Mesendoderm (in vitro differentiated cells): ENCODE measurements around the gene PPFIA2.

Source experiments
- DNase-seq: peaks from one replicate; pipeline ENCODE4 v3.0.0; 2013
- H2AK5ac ChIP-seq: 2 replicates; pipeline ENCODE4 v1.6.1; 2013; ENCODE audit warnings: low read length, inconsistent platforms
- H2BK120ac ChIP-seq: 2 replicates; pipeline ENCODE4 v1.6.1; 2013; ENCODE audit warnings: low read depth, mild to moderate bottlenecking, low read length, moderate library complexity, mixed read lengths
- H2BK15ac ChIP-seq: replicated peaks from 2 replicates; pipeline ENCODE4 v1.6.1; 2013; ENCODE audit warnings: low read depth, mild to moderate bottlenecking, moderate library complexity
- H2BK5ac ChIP-seq: 2 replicates; pipeline ENCODE4 v1.6.1; 2013; ENCODE audit warnings: low read length, inconsistent platforms
- H3K18ac ChIP-seq: 2 replicates; pipeline ENCODE4 v1.6.1; 2013; ENCODE audit warnings: mild to moderate bottlenecking, low read length, mixed read lengths
- H3K23ac ChIP-seq: one replicate; pipeline ENCODE4 v1.6.1; 2013; ENCODE audit warnings: low read length
- H3K27ac ChIP-seq: 2 replicates; pipeline ENCODE4 v1.5.1; 2013; ENCODE audit warnings: low read depth, mild to moderate bottlenecking, inconsistent platforms, low read length, moderate library complexity
- H3K27me3 ChIP-seq: 2 replicates; pipeline ENCODE4 v1.6.1; 2013; ENCODE audit warnings: low read length, control low read depth, mild to moderate bottlenecking, inconsistent platforms; ENCODE audit not compliant: insufficient read depth, poor library complexity
- H3K36me3 ChIP-seq: 2 replicates; pipeline ENCODE4 v1.6.1; 2013; ENCODE audit warnings: low read length, inconsistent platforms; ENCODE audit not compliant: control insufficient read depth, insufficient read depth
- H3K4ac ChIP-seq: one replicate; pipeline ENCODE4 v1.6.1; 2013; ENCODE audit warnings: low read depth, mild to moderate bottlenecking, low read length, moderate library complexity
- H3K4me1 ChIP-seq: 2 replicates; pipeline ENCODE4 v1.6.1; 2013; ENCODE audit warnings: low read depth, low read length, inconsistent platforms; ENCODE audit not compliant: control insufficient read depth
- H3K4me2 ChIP-seq: 2 replicates; pipeline ENCODE4 v1.6.1; 2013; ENCODE audit warnings: low read length
- H3K4me3 ChIP-seq: 2 replicates; pipeline ENCODE4 v1.5.1; 2013; ENCODE audit warnings: mild to moderate bottlenecking, low read length
- H3K56ac ChIP-seq: one replicate; pipeline ENCODE4 v1.6.1; 2013; ENCODE audit warnings: low read length
- H3K79me1 ChIP-seq: 2 replicates; pipeline ENCODE4 v1.6.1; 2013; ENCODE audit warnings: low read length, inconsistent platforms
- H3K79me2 ChIP-seq: 2 replicates; pipeline ENCODE4 v1.6.1; 2013; ENCODE audit warnings: mild to moderate bottlenecking, low read length; ENCODE audit not compliant: control insufficient read depth, insufficient read depth
- H3K9ac ChIP-seq: 2 replicates; pipeline ENCODE4 v1.6.1; 2013; ENCODE audit warnings: low read length, inconsistent platforms
- H4K5ac ChIP-seq: one replicate; pipeline ENCODE4 v1.6.1; 2013; ENCODE audit warnings: low read length
- H4K8ac ChIP-seq: one replicate; pipeline ENCODE4 v1.6.1; 2013; ENCODE audit warnings: low read depth, mild to moderate bottlenecking, control low read depth, low read length, moderate library complexity
- WGBS: extraction: QIAGEN DNeasy Blood & Tissue Kit; methylation state at CpG from one replicate; pipeline ENCODE4 v1.1.7; 2013; ENCODE audit warnings: low lambda C conversion rate, missing lambda C conversion rate; ENCODE audit not compliant: insufficient coverage; ENCODE audit errors: extremely low coverage; 5-methylcytosine and 5-hydroxymethylcytosine counted together

The PPFIA2 gene

DNA sequence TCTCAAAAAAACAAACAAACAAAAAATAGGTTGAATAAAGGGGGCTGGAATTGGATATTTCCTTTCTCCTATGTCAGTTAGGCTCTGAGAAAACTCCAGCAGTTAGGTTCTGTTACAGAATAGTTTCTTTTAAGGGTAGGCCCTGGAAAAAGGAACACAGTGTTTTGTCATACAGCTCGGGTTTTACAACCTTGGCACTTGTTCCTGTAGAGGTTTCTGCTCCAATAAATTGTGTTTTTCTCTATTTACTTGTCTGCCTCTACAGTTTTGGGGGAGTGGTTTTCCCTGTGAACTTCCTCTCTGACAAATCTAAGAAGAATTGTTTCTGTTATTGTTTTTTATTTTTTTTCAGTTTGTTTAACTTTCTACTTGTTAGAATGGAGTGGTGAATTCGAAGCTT lies 513.7 kb downstream of the PPFIA2 start:
- Histone ChIP-seq H3K27ac (no peak overlapping the region), H4K5ac (no peak overlapping the region), H3K56ac (no peak overlapping the region), H3K27me3 (no peaks in the 10 kb centered on the region), H3K18ac (no peak overlapping the region), H2BK5ac (no peak overlapping the region), H3K9ac (no peak overlapping the region), H3K23ac (no peak overlapping the region), H3K4ac (no peak overlapping the region), H2BK120ac (no peak overlapping the region), H3K4me1 (peaks cover 3% of the 10 kb centered on the region), H3K36me3 (peaks cover 1% of the 10 kb centered on the region), H3K79me2 (no peaks in the 10 kb centered on the region), H4K8ac (no peak overlapping the region), H2BK15ac (no peak overlapping the region), H3K4me2 (no peak overlapping the region), H2AK5ac (no peak overlapping the region), H3K79me1 (no peaks in the 10 kb centered on the region), H3K4me3 (no peak overlapping the region)
- no peak for DNase-seq
- no CpG with 5 or more reads among the region's 2 CpGs for WGBS

GRCh38 chr12:81231574-81232368 lies 527.4 kb downstream of the PPFIA2 start:
- no peak overlapping the region for H3K4me2 ChIP-seq
- no peaks in the 10 kb centered on the region for H3K4me1 ChIP-seq
- no peaks in the 10 kb centered on the region for H3K79me2 ChIP-seq
- H3K36me3 ChIP-seq = no peaks in the 10 kb centered on the region
- H2BK120ac ChIP-seq = no peak overlapping the region
- no peak overlapping the region for H4K5ac ChIP-seq
- H3K18ac ChIP-seq = no peak overlapping the region
- H2BK15ac ChIP-seq = no peak overlapping the region
- H3K4ac ChIP-seq = no peak overlapping the region
- no peaks in the 10 kb centered on the region for H3K79me1 ChIP-seq
- H2AK5ac ChIP-seq = no peak overlapping the region
- H3K4me3 ChIP-seq = no peak overlapping the region
- no peak overlapping the region for H3K23ac ChIP-seq
- no CpG with 5 or more reads among the region's 3 CpGs for WGBS
- no peak overlapping the region for H3K56ac ChIP-seq
- H4K8ac ChIP-seq = no peak overlapping the region
- H2BK5ac ChIP-seq = no peak overlapping the region
- H3K27ac ChIP-seq = no peak overlapping the region
- no peak for DNase-seq
- H3K27me3 ChIP-seq = no peaks in the 10 kb centered on the region
- no peak overlapping the region for H3K9ac ChIP-seq

- Histone ChIP-seq H3K36me3 (no peaks in the 10 kb centered on the region), H3K79me1 (no peaks in the 10 kb centered on the region), H4K5ac (no peak overlapping the region), H3K4me2 (no peak overlapping the region), H3K56ac (no peak overlapping the region), H3K4me1 (no peaks in the 10 kb centered on the region), H3K4ac (no peak overlapping the region), H3K9ac (no peak overlapping the region), H3K4me3 (no peak overlapping the region), H3K23ac (no peak overlapping the region), H3K79me2 (no peaks in the 10 kb centered on the region), H3K18ac (no peak overlapping the region), H2BK5ac (no peak overlapping the region), H4K8ac (no peak overlapping the region), H3K27ac (no peak overlapping the region), H3K27me3 (no peaks in the 10 kb centered on the region), H2BK15ac (no peak overlapping the region), H2BK120ac (no peak overlapping the region), H2AK5ac (no peak overlapping the region)
- no CpG with 5 or more reads among the region's 5 CpGs for WGBS
- no peak for DNase-seq
These were observed 529.4 kb downstream of the PPFIA2 start for GRCh38 chr12:81229759-81230158.

GRCh38 chr12:81224626-81225025 lies 534.5 kb downstream of the PPFIA2 start:
- Histone ChIP-seq H2BK15ac (no peak overlapping the region), H3K4me2 (no peak overlapping the region), H3K4ac (no peak overlapping the region), H3K4me1 (no peaks in the 10 kb centered on the region), H3K27ac (no peak overlapping the region), H3K9ac (no peak overlapping the region), H4K5ac (no peak overlapping the region), H3K79me2 (no peaks in the 10 kb centered on the region), H3K18ac (no peak overlapping the region), H2AK5ac (no peak overlapping the region), H3K56ac (no peak overlapping the region), H2BK120ac (no peak overlapping the region), H3K23ac (no peak overlapping the region), H3K27me3 (no peaks in the 10 kb centered on the region), H3K79me1 (no peaks in the 10 kb centered on the region), H3K4me3 (no peak overlapping the region), H2BK5ac (no peak overlapping the region), H4K8ac (no peak overlapping the region), H3K36me3 (no peaks in the 10 kb centered on the region)
- DNase-seq = no peak
- WGBS = no CpG with 5 or more reads among the region's 6 CpGs

DNA sequence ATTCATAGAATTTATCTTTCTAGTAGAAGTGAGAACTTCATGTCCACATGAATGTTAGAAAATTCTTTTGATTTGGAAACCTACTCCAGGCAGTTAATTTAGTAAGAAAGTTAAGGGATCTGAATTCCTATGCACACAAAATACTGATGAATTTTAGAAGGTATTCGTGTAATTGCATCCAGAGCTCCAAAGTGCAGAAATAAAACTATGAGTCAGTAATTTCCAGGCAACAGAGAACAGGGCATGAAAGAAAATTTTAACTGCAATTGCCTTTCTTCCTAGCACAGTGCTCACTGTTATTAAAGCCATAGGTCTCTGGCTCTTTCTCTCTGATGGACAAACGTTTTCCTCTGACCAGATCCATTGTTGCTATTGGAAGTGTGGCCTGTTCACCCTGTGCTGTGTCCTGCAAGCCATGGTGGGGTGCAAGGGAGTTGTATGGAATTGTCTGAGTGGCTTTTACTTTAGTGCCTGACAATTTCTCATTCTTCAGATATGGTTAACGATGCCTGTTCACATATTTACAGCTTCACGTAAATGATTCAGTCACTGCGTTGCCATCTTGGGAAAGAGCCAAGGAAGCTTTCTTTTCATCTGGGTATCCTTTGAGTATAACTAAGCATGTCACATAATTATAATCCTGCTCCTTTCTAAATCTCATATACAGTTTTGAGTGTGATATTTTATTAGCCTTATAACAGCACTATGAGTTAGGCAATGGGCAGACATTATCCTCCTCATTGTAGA lies 536.1 kb downstream of the PPFIA2 start:
- Histone ChIP-seq H3K4me1 (no peaks in the 10 kb centered on the region), H2AK5ac (no peak overlapping the region), H3K4ac (no peak overlapping the region), H2BK5ac (no peak overlapping the region), H3K27ac (no peak overlapping the region), H3K79me2 (no peaks in the 10 kb centered on the region), H2BK120ac (no peak overlapping the region), H2BK15ac (no peak overlapping the region), H3K27me3 (no peaks in the 10 kb centered on the region), H3K56ac (no peak overlapping the region), H4K5ac (no peak overlapping the region), H3K4me3 (no peak overlapping the region), H3K18ac (no peak overlapping the region), H4K8ac (no peak overlapping the region), H3K23ac (no peak overlapping the region), H3K9ac (no peak overlapping the region), H3K79me1 (no peaks in the 10 kb centered on the region), H3K36me3 (no peaks in the 10 kb centered on the region), H3K4me2 (no peak overlapping the region)
- no CpG with 5 or more reads among the region's 5 CpGs for whole genome bisulfite sequencing
- DNase-seq = no peak
